ENCODE measurements around the gene KDM6A. TPM values are rescaled to one million over a fixed set of nuclear protein-coding genes. Genes with fewer than 3 reads are reported as not detected.
"Not testable (repeated sequence)": the region's sequence is repeated elsewhere in the genome, so short reads cannot be mapped to it uniquely, and the experiment has no call there.

Gene KDM6A
- total RNA-seq, 1 donor from 2014 or later = 26.2 TPM

GRCh38 chrX:45126158-45126557 is 253.2 kb downstream of the KDM6A start:
- H3K36me3 Mint-ChIP-seq (ENCODE audit: low read depth) = no peaks in the 10 kb centered on the region
- intact Hi-C loops (cut with micrococcal nuclease) = no loop called here
- H3K4me3 Mint-ChIP-seq = no peak overlapping the region
- H3K4me1 Mint-ChIP-seq = no peaks in the 10 kb centered on the region
- H3K27ac Mint-ChIP-seq = no peak overlapping the region
- H3K9me3 Mint-ChIP-seq = peaks cover 5% of the 10 kb centered on the region
- DNase-seq = no peak
- H3K27me3 Mint-ChIP-seq = peaks cover 1% of the 10 kb centered on the region

DNA sequence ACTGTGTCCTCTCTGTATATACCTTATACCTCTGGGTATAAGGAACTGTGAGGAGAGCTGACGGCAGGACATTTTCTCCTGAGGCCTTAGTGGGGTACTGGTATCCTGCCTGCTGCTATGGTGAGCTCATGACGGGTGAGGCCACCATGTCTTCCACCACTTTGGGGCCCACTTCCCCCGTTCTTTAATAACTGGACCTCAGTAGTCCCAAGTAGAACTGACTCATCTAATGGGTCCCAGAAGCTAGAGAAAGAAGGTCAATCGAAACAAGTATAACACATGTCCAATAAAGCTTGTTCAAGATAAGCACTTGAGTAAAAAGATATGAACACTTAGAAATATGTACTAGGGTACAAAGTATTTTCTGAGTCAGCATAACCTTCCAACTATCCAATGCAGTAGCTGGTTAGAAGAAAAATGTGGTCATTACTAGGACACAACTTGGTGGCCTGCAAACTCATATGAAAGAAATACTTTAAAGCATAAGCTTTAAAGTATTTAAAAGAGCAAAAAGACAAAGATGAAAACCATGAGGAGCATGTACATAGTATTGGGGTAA is 256.0 kb downstream of the KDM6A start:
- no peak for DNase-seq
- Mint-ChIP-seq H3K27me3 (no peaks in the 10 kb centered on the region), H3K4me1 (no peaks in the 10 kb centered on the region), H3K36me3 (ENCODE audit: low read depth) (no peaks in the 10 kb centered on the region), H3K4me3 (no peak overlapping the region), H3K9me3 (peaks cover 8% of the 10 kb centered on the region), H3K27ac (no peak overlapping the region)
- intact Hi-C loops (cut with micrococcal nuclease) = no loop called here

DNA sequence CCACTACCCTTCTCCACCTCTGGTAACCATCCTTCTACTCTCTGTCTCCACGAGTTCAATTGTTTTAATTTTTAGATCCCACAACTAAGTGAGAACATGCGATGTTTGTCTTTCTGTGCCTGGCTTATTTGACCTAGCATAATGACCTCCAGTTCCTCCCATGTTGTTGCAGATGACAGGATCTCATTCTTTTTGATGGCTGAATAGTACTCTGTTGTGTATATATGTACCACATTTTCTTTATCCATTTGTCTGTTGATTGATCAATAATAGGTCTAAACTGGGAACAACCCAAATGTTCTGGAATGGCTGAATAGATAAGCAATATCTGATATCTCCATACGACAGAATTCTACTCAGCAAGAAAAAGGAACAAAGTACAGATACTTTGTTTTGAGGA is 260.5 kb downstream of the KDM6A start:
- DNase-seq = no peak
- H3K4me3 Mint-ChIP-seq = no peak overlapping the region
- H3K36me3 Mint-ChIP-seq (ENCODE audit: low read depth) = no peaks in the 10 kb centered on the region
- H3K27ac Mint-ChIP-seq = no peak overlapping the region
- intact Hi-C loops (cut with micrococcal nuclease) = no loop called here
- no peaks in the 10 kb centered on the region for H3K27me3 Mint-ChIP-seq
- no peaks in the 10 kb centered on the region for H3K4me1 Mint-ChIP-seq
- H3K9me3 Mint-ChIP-seq = peaks cover 3% of the 10 kb centered on the region

- intact Hi-C loops (cut with micrococcal nuclease) = no loop called here
- H3K27me3 Mint-ChIP-seq = no peaks in the 10 kb centered on the region
- H3K9me3 Mint-ChIP-seq = peaks cover 3% of the 10 kb centered on the region
- peak; percentile 51 for DNase-seq
- no peaks in the 10 kb centered on the region for H3K36me3 Mint-ChIP-seq (ENCODE audit: low read depth)
- H3K27ac Mint-ChIP-seq = no peak overlapping the region
- no peak overlapping the region for H3K4me3 Mint-ChIP-seq
- no peaks in the 10 kb centered on the region for H3K4me1 Mint-ChIP-seq
Observed at GRCh38 chrX:45134315-45134731, 261.3 kb downstream of the KDM6A start.

- DNase-seq = peak; percentile 19
- H3K4me1 Mint-ChIP-seq = no peaks in the 10 kb centered on the region
- no peaks in the 10 kb centered on the region for H3K27me3 Mint-ChIP-seq
- intact Hi-C loops (cut with micrococcal nuclease) = no loop called here
- peaks cover 3% of the 10 kb centered on the region for H3K9me3 Mint-ChIP-seq
- no peak overlapping the region for H3K4me3 Mint-ChIP-seq
- no peaks in the 10 kb centered on the region for H3K36me3 Mint-ChIP-seq (ENCODE audit: low read depth)
- no peak overlapping the region for H3K27ac Mint-ChIP-seq
Observed at GRCh38 chrX:45134775-45135174, 261.8 kb downstream of the KDM6A start.

GRCh38 chrX:45135391-45136075 is 262.5 kb downstream of the KDM6A start:
- H3K4me3 Mint-ChIP-seq; intact Hi-C loops (cut with micrococcal nuclease); H3K27me3 Mint-ChIP-seq; H3K27ac Mint-ChIP-seq; H3K9me3 Mint-ChIP-seq; H3K4me1 Mint-ChIP-seq; H3K36me3 Mint-ChIP-seq (ENCODE audit: low read depth): not testable (repeated sequence)
- DNase-seq = peak; percentile 54

DNA sequence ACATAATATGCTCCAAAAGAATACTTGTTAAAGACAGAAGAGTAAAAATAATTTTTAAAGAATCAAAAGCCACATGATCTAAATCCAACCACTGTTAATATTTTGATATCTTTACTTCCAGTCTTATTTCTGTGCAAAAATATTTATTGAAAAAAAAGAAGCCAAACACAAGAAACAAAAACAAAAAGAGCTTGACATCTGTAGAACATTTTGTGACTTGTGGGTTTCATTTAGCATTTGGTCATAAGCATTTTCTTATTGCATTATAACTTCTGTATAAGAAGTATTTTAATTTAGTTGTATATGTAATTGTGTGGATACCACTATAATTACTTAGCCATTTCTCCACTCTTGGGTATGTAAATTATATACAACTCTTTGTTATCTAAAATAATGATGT is 264.5 kb downstream of the KDM6A start:
- Mint-ChIP-seq H3K4me1 (no peaks in the 10 kb centered on the region), H3K27ac (no peak overlapping the region), H3K36me3 (ENCODE audit: low read depth) (no peaks in the 10 kb centered on the region), H3K4me3 (no peak overlapping the region), H3K27me3 (no peaks in the 10 kb centered on the region), H3K9me3 (peaks cover 3% of the 10 kb centered on the region)
- intact Hi-C loops (cut with micrococcal nuclease) = no loop called here
- DNase-seq = no peak

DNA sequence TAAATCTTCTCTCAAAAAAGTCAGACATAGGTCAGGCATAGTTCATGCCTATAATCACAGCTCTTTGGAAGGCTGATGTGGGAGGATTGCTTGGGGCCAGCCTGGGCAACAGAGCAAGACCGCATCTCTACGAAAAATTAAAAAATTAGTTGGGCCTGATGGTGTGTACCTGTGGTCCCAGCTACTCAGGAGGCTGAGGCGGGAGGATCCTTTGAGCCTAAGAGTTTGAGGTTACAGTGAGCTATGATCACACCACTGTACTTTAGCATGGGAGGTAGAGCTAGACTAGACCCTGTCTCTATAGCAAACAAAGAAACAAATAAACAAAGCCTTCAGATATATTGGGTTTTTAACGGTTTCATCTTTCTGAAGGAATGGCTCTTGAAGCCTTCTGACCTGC is 265.5 kb downstream of the KDM6A start:
- H3K36me3 Mint-ChIP-seq (ENCODE audit: low read depth) = no peaks in the 10 kb centered on the region
- H3K27ac Mint-ChIP-seq = no peak overlapping the region
- no peak overlapping the region for H3K4me3 Mint-ChIP-seq
- H3K9me3 Mint-ChIP-seq = peaks cover under 1% of the 10 kb centered on the region
- intact Hi-C loops (cut with micrococcal nuclease) = no loop called here
- H3K4me1 Mint-ChIP-seq = no peaks in the 10 kb centered on the region
- DNase-seq = peak; percentile 61
- no peaks in the 10 kb centered on the region for H3K27me3 Mint-ChIP-seq

- H3K9me3 Mint-ChIP-seq = no peaks in the 10 kb centered on the region
- H3K4me3 Mint-ChIP-seq = no peak overlapping the region
- no peaks in the 10 kb centered on the region for H3K36me3 Mint-ChIP-seq (ENCODE audit: low read depth)
- H3K27me3 Mint-ChIP-seq = no peaks in the 10 kb centered on the region
- no peak overlapping the region for H3K27ac Mint-ChIP-seq
- no peak for DNase-seq
- no peaks in the 10 kb centered on the region for H3K4me1 Mint-ChIP-seq
- intact Hi-C loops (cut with micrococcal nuclease) = no loop called here
Observed at GRCh38 chrX:45140812-45141211, 267.8 kb downstream of the KDM6A start.

GRCh38 chrX:45142185-45142584 is 269.2 kb downstream of the KDM6A start:
- H3K36me3 Mint-ChIP-seq (ENCODE audit: low read depth) = no peaks in the 10 kb centered on the region
- no peaks in the 10 kb centered on the region for H3K9me3 Mint-ChIP-seq
- H3K27me3 Mint-ChIP-seq = no peaks in the 10 kb centered on the region
- no peak overlapping the region for H3K27ac Mint-ChIP-seq
- H3K4me1 Mint-ChIP-seq = no peaks in the 10 kb centered on the region
- H3K4me3 Mint-ChIP-seq = no peak overlapping the region
- no peak for DNase-seq
- intact Hi-C loops (cut with micrococcal nuclease) = no loop called here

DNA sequence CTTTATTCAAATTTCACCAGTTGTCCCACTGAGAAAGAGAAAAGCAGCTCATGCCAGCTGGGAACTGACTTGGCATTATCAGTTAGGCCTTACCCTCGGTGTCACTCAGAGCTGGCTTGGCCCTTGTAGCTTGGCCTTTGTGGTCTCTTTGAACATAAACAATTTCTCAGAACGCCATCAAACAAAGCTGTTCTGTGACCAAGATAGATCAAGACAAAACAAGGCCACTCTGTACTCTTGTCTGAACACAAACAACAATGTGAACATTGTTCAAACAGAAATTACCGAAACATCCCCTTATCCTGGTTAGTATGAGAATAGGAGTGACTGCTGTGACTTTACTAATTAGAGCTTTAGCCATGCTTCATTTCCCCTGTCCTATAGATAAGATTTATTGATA is 270.5 kb downstream of the KDM6A start:
- DNase-seq = no peak
- H3K36me3 Mint-ChIP-seq (ENCODE audit: low read depth) = no peaks in the 10 kb centered on the region
- no peaks in the 10 kb centered on the region for H3K9me3 Mint-ChIP-seq
- no peaks in the 10 kb centered on the region for H3K27me3 Mint-ChIP-seq
- intact Hi-C loops (cut with micrococcal nuclease) = no loop called here
- no peaks in the 10 kb centered on the region for H3K4me1 Mint-ChIP-seq
- no peak overlapping the region for H3K27ac Mint-ChIP-seq
- H3K4me3 Mint-ChIP-seq = no peak overlapping the region

- H3K9me3 Mint-ChIP-seq = no peaks in the 10 kb centered on the region
- H3K4me1 Mint-ChIP-seq = no peaks in the 10 kb centered on the region
- H3K36me3 Mint-ChIP-seq (ENCODE audit: low read depth) = no peaks in the 10 kb centered on the region
- H3K27me3 Mint-ChIP-seq = no peaks in the 10 kb centered on the region
- intact Hi-C loops (cut with micrococcal nuclease) = no loop called here
- no peak overlapping the region for H3K4me3 Mint-ChIP-seq
- H3K27ac Mint-ChIP-seq = no peak overlapping the region
- DNase-seq = no peak
Observed at GRCh38 chrX:45145492-45146215, 272.7 kb downstream of the KDM6A start.

GRCh38 chrX:45150821-45151220 is 277.8 kb downstream of the KDM6A start:
- Mint-ChIP-seq H3K9me3 (no peaks in the 10 kb centered on the region), H3K36me3 (ENCODE audit: low read depth) (no peaks in the 10 kb centered on the region), H3K4me1 (no peaks in the 10 kb centered on the region), H3K4me3 (no peak overlapping the region), H3K27ac (no peak overlapping the region), H3K27me3 (no peaks in the 10 kb centered on the region)
- no peak for DNase-seq
- intact Hi-C loops (cut with micrococcal nuclease) = no loop called here

- no peaks in the 10 kb centered on the region for H3K36me3 Mint-ChIP-seq (ENCODE audit: low read depth)
- intact Hi-C loops (cut with micrococcal nuclease) = no loop called here
- no peaks in the 10 kb centered on the region for H3K27me3 Mint-ChIP-seq
- H3K4me3 Mint-ChIP-seq = no peak overlapping the region
- H3K9me3 Mint-ChIP-seq = no peaks in the 10 kb centered on the region
- no peak overlapping the region for H3K27ac Mint-ChIP-seq
- no peak for DNase-seq
- H3K4me1 Mint-ChIP-seq = no peaks in the 10 kb centered on the region
Observed at GRCh38 chrX:45154033-45154360, 281.0 kb downstream of the KDM6A start.
